Muscle of leg (tissue), 11 donors: ENCODE results near the gene PTPRN2. TPM values are rescaled to one million over a fixed set of nuclear protein-coding genes. Genes with fewer than 3 reads are reported as not detected.
"Not testable (repeated sequence)": the region's sequence is repeated elsewhere in the genome, so short reads cannot be mapped to it uniquely, and the experiment has no call there.

Experiments
- DNase-seq: peaks from one replicate; pipeline ENCODE4 v3.0.0; 2013
- H3K27ac ChIP-seq: one replicate; pipeline ENCODE4 v1.5.1; 2013; ENCODE audit warnings: mild to moderate bottlenecking, low read length, control low read depth
- H3K27me3 ChIP-seq: one replicate; pipeline ENCODE4 v1.6.1; 2013; ENCODE audit warnings: low read length; ENCODE audit not compliant: control insufficient read depth, insufficient read depth
- H3K36me3 ChIP-seq: one replicate; pipeline ENCODE4 v1.6.1; 2013; ENCODE audit warnings: low read length; ENCODE audit not compliant: control insufficient read depth, insufficient read depth
- H3K4me1 ChIP-seq: one replicate; pipeline ENCODE4 v1.6.1; 2013; ENCODE audit warnings: low read length; ENCODE audit not compliant: control insufficient read depth, insufficient read depth
- H3K4me3 ChIP-seq: one replicate; pipeline ENCODE4 v1.5.1; 2013; ENCODE audit warnings: low read length, control low read depth
- H3K9me3 ChIP-seq: replicated peaks from 2 replicates; pipeline ENCODE4 v1.6.1; 2013; ENCODE audit warnings: low read depth, low read length; ENCODE audit not compliant: control insufficient read depth
- WGBS: methylation state at CpG from one replicate; pipeline ENCODE4 v1.1.5; 2013; ENCODE audit warnings: missing lambda C conversion rate; ENCODE audit not compliant: insufficient coverage; 5-methylcytosine and 5-hydroxymethylcytosine counted together
- polyA plus RNA-seq, 8 donors: library from polyadenylated mRNA; unstranded; fragments of 120-200 nt; gene quantifications; one replicate each; pipeline versions ENCODE4 v1.2.1 to v1.2.3, GENCODE V29; 2013; ENCODE audit warnings: inconsistent platforms in 1 of 8, low replicate concordance in 1 of 8; ENCODE audit not compliant: insufficient read length in 8 of 8, insufficient read depth in 1 of 8
- total RNA-seq: library from RNA; stranded (reverse); fragments of 120-200 nt; gene quantifications from one replicate; pipeline ENCODE4 v1.2.4, GENCODE V29; 2013

The PTPRN2 gene
- total and polyA plus RNA-seq, 9 donors: 1.4 to 2.9 (median 2.3) TPM

DNA sequence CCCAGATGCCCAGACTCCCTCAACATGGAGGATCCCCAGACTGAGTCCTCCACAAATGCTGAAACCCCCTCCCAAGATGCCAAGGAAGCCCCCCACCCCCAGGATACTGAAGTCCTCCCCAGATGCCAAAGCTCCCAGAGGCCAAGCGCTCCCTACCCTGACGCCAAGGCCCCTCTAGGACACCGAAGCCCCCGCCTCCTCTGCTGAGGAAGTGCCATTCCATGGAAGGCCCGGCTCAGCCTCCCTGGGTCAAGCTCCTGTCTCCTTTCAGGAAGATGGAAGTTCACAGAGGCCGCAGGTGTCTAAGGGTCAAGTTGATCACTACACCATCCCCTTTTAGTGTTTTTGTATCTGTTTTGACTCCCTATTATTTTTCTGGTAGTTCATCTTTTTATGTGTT, 644.1 kb downstream of the PTPRN2 start:
- H3K27ac ChIP-seq: no peak overlapping the region
- H3K9me3 ChIP-seq: peaks cover 5% of the 10 kb centered on the region

DNA sequence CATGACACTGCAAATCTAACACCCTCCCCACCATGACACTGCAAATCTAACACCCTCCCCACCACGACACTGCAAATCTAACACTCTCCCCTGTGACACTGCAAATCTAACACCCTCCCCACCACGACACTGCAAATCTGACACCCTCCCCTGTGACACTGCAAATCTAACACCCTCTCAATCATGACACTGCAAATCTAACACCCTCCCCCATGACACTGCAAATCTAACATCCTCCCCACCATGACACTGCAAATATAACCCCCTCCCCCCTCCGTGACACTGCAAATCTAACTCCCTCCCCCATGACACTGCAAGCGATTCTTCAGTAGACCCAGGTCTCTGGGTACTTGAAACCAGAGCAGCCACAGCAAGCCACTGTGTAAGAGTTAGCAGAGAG, 646.4 kb downstream of the PTPRN2 start:
- H3K4me1 ChIP-seq: no peaks in the 10 kb centered on the region
- no peak for DNase-seq
- no peaks in the 10 kb centered on the region for H3K27me3 ChIP-seq
- H3K4me3 ChIP-seq: no peak overlapping the region
- no peaks in the 10 kb centered on the region for H3K36me3 ChIP-seq
- no peaks in the 10 kb centered on the region for H3K9me3 ChIP-seq
- no CpG with 5 or more reads among the region's 4 CpGs for WGBS
- no peak overlapping the region for H3K27ac ChIP-seq

More for the DNA sequence above, 644.1 kb downstream of the PTPRN2 start:
- H3K4me3 ChIP-seq: no peak overlapping the region
- no peaks in the 10 kb centered on the region for H3K27me3 ChIP-seq
- no peak for DNase-seq
- WGBS: 85% methylated on average over 5 of the region's 6 CpGs
- no peaks in the 10 kb centered on the region for H3K36me3 ChIP-seq
- no peaks in the 10 kb centered on the region for H3K4me1 ChIP-seq

DNA sequence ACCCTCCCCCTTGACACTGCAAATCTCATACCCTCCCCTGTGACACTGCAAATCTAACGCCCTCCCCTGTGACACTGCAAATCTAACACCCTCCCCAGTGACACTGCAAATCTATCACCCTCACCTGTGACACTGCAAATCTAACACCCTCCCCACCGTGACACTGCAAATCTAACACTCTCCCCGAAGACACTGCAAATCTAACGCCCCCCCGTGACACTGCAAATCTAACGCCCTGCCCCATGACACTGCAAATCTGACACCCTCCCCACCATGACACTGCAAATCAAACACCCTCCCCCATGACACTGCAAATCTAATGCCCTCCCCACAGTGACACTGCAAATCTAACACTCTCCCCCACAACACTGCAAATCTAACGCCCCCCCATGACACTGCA, 647.1 kb downstream of the PTPRN2 start:
- Histone ChIP-seq H3K36me3 (no peaks in the 10 kb centered on the region), H3K27ac (no peak overlapping the region), H3K9me3 (no peaks in the 10 kb centered on the region), H3K27me3 (no peaks in the 10 kb centered on the region), H3K4me1 (no peaks in the 10 kb centered on the region), H3K4me3 (no peak overlapping the region)
- WGBS: 90% methylated on average over 6 of the region's 7 CpGs
- DNase-seq: no peak

DNA sequence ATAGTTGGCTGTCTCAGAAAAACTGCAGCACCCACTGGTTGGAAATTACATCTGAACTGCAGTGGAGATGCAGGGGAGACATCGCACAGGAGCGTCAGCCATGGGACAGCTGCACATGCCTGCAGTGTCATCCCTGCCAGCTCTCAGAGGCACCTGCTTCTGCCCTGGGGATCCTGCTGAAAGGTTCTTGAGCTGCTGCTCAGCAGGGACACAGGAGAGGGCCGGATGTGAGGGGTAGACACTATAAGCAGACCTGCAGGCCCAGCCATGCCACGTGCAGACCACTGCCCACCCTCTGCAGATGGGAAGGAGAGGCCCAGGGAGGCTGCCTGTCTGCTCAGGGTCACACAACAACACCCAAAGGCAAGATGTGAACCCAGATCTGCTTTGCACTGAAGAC, 649.4 kb downstream of the PTPRN2 start:
- peak; percentile 18 for DNase-seq
- Histone ChIP-seq H3K4me3 (no peak overlapping the region), H3K27me3 (no peaks in the 10 kb centered on the region), H3K4me1 (no peaks in the 10 kb centered on the region), H3K36me3 (no peaks in the 10 kb centered on the region), H3K27ac (no peak overlapping the region), H3K9me3 (no peaks in the 10 kb centered on the region)
- 83% methylated on average over 2 of the region's 4 CpGs for WGBS

DNA sequence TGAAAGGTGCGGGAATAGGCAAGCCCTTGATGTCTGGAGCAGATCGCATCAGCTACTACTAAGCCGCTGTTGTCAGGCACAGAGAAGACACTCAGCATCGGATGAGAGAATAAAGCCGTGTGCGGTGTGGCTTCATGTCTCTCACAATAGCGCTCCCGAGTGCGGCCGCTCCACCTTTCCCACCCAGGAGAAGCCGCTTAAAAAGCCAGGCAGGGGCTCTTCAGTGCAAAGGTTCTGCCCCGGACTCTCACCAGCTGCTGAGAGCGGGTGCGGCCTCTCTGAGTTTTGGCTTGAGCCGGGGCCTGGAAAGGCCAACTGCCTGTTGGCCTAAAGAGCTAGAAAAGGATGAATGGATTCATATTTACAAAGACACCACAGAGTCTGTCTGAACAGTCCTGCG, 650.2 kb downstream of the PTPRN2 start:
- no peaks in the 10 kb centered on the region for H3K27me3 ChIP-seq
- H3K4me1 ChIP-seq: no peaks in the 10 kb centered on the region
- H3K4me3 ChIP-seq: no peak overlapping the region
- WGBS: 90% methylated on average over 16 of the region's 16 CpGs
- no peak overlapping the region for H3K27ac ChIP-seq
- no peaks in the 10 kb centered on the region for H3K36me3 ChIP-seq
- DNase-seq: no peak
- no peaks in the 10 kb centered on the region for H3K9me3 ChIP-seq

DNA sequence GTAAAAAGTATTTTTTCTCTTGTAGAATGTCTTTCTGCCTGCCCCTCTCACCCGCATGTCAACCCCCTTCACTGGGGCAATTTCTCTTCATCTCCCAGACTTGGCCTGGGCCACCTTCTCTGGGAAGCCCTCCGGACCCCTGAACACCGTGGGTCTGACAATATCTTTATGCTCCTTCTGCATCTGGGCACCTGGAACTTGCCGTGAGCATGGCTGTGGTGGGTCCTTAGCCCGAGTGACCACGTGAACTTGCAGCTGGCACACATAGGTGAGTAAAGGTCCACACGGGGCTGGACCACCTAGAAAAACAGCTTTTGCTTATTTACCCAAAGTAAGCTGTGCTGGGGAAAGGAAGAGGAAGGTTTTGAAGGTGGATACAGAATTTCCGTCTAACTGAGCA, 650.6 kb downstream of the PTPRN2 start:
- Histone ChIP-seq H3K27me3 (no peaks in the 10 kb centered on the region), H3K27ac (no peak overlapping the region), H3K4me3 (no peak overlapping the region), H3K36me3 (no peaks in the 10 kb centered on the region), H3K9me3 (no peaks in the 10 kb centered on the region), H3K4me1 (no peaks in the 10 kb centered on the region)
- 82% methylated on average over 8 of the region's 8 CpGs for WGBS
- DNase-seq: no peak

DNA sequence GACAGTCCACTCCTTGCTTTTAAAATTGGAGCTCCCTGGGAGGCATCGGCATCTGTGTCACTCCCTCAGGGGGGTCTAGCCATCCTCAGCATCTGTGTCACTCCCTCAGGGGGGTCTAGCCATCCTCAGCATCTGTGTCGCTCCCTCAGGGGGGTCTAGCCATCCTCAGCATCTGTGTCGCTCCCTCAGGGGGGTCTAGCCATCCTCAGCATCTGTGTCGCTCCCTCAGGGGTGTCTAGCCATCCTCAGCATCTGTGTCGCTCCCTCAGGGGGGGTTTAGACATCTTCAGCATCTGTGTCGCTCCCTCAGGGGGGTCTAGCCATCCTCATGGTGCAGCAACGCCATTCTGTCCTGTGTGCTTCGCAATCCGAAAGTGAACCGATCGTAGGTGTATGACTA, 651.9 kb downstream of the PTPRN2 start:
- WGBS: 81% methylated on average over 8 of the region's 11 CpGs
- DNase-seq, H3K4me1 ChIP-seq, H3K27ac ChIP-seq, H3K27me3 ChIP-seq, H3K36me3 ChIP-seq, H3K4me3 ChIP-seq, H3K9me3 ChIP-seq: not testable (repeated sequence)

DNA sequence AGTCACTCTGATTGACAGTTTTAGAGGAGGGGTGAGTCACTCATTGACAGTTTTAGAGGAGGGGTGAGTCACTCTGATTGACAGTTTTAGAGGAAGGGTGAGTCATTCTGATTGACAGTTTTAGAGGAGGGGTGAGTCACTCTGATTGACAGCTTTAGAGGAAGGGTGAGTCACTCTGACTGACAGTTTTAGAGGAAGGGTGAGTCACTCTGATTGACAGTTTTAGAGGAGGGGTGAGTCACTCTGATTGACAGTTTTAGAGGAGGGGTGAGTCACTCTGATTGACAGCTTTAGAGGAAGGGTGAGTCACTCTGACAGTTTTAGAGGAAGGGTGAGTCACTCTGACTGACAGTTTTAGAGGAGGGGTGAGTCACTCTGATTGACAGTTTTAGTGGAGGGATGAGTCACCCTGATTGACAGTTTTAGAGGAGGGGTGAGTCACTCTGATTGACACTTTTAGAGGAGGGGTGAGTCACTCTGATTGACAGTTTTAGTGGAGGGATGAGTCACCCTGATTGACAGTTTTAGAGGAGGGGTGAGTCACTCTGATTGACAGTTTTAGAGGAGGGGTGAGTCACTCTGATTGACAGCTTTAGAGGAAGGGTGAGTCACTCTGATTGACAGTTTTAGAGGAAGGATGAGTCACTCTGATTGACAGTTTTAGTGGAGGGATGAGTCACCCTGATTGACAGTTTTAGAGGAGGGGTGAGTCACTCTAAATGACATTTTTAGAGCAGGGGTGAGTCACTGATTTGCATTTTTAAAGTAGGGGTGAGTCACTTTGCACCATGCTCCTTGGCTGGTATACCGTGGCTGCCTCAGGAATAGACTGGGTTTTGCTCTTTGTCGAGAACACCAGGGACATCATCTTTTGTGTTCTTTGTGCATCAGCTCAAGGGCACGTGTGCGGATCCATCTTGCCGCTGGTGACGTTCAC, 654.1 kb downstream of the PTPRN2 start:
- H3K36me3 ChIP-seq, DNase-seq, H3K27me3 ChIP-seq, H3K9me3 ChIP-seq, H3K4me3 ChIP-seq, H3K4me1 ChIP-seq, H3K27ac ChIP-seq: not testable (repeated sequence)
- 90% methylated on average over 5 of the region's 6 CpGs for WGBS

DNA sequence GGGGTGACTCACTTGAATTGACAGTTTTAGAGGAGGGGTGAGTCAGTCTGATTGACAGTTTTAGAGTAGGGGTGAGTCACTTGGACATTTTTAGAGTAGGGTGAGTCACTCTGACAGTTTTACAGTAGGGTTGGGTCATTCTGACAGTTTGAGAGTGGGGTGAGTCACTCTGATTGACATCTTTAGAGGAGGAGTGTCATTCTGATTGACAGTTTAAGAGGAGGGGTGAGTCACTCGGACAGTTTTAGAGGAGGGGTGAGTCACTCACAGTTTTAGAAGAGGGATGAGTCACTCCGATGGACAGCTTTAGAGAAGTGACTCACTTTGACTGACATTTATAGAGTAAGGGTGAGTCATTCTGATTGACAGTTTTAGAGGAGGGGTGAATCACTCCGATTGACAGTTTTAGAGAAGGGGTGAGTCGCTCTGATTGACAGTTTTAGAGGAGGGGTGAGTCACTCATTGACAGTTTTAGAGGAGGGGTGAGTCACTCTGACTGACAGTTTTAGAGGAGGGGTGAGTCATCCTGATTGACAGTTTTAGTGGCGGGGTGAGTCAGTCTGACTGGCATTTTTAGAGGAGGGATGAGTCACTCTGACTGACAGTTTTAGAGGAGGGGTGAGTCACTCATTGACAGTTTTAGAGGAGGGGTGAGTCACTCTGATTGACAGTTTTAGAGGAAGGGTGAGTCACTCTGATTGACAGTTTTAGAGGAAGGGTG, 655.0 kb downstream of the PTPRN2 start:
- Histone ChIP-seq H3K36me3 (no peaks in the 10 kb centered on the region), H3K27me3 (peaks cover 3% of the 10 kb centered on the region), H3K27ac (no peak overlapping the region), H3K4me3 (no peak overlapping the region), H3K9me3 (no peaks in the 10 kb centered on the region), H3K4me1 (no peaks in the 10 kb centered on the region)
- 91% methylated on average over 4 of the region's 5 CpGs for WGBS
- peak; percentile 6 for DNase-seq

DNA sequence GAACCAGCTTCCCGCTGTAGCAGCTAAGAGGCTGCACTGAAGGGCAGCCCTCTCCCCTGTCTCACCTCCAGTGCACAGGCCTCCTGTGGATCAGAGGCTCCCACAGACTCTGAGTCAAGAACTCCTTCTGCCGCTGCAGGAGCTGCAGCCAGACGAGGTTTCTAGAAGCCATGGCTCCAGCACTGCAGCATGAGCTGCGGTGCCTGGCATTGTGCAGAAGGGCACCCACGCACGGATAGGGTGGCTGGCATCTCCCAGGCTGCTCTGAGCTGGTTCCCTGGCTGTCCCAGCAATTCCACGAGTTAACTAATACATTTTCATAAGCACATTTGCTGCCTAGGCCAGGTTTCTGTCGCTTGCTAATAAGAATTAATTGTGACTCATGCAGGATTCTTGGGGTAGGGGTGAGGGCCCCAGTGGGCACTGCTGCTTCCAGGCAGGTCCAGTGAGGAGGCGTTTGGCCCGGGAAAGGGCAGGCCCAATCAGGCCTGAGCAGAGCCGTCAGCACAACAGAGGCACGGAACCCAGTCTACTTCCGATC, 656.6 kb downstream of the PTPRN2 start:
- H3K4me3 ChIP-seq: no peak overlapping the region
- 48% methylated on average over 12 of the region's 13 CpGs for WGBS
- H3K9me3 ChIP-seq: no peaks in the 10 kb centered on the region
- H3K27me3 ChIP-seq: peaks cover 3% of the 10 kb centered on the region
- no peak overlapping the region for H3K27ac ChIP-seq
- H3K36me3 ChIP-seq: no peaks in the 10 kb centered on the region
- H3K4me1 ChIP-seq: no peaks in the 10 kb centered on the region
- DNase-seq: no peak
